HUES6 (cell line): ENCODE measurements around the gene SMIM13.

Experiments
- H3K27ac ChIP-seq: 2 replicates; pipeline ENCODE4 v1.7.0; 2013; ENCODE audit warnings: low read depth, mild to moderate bottlenecking, low read length, inconsistent platforms
- H3K27me3 ChIP-seq: 2 replicates; pipeline ENCODE4 v1.6.1; 2013; ENCODE audit warnings: low read length; ENCODE audit not compliant: control insufficient read depth, insufficient read depth
- H3K36me3 ChIP-seq: 2 replicates; pipeline ENCODE4 v1.6.1; 2013; ENCODE audit warnings: low read length; ENCODE audit not compliant: control insufficient read depth, insufficient read depth
- H3K4me1 ChIP-seq: 2 replicates; pipeline ENCODE4 v1.6.1; 2013; ENCODE audit warnings: low read length; ENCODE audit not compliant: control insufficient read depth, insufficient read depth
- H3K4me3 ChIP-seq: 2 replicates; pipeline ENCODE4 v1.5.1; 2013; ENCODE audit warnings: low read depth, low read length
- H3K9ac ChIP-seq: one replicate; pipeline ENCODE4 v1.6.1; 2013; ENCODE audit warnings: mild to moderate bottlenecking, low read length
- H3K9me3 ChIP-seq: 2 replicates; pipeline ENCODE4 v1.6.1; 2013; ENCODE audit warnings: low read depth, low read length; ENCODE audit not compliant: control insufficient read depth, insufficient read depth

Gene SMIM13

DNA sequence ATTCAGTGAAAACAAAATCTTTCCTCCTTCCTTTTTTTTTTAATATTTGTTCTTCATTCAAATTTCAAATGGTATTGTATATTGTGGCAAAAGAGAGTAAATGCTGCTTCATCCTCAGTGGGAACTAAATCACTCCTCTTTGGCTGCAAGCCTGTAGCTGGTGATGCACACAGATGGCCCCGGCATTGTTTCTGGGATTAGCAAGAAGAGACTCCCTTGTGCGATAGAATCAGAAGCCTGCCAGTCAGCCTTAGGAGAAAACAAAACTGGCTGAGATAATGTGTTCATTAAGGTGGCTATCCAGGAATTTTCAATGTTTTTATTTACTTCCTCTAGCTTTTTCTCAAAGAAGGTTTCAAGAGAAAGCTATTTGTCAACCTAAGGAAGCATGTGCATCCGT lies 28.8 kb upstream of the SMIM13 start:
- Histone ChIP-seq H3K4me1 (no peaks in the 10 kb centered on the region), H3K27ac (no peak overlapping the region), H3K9me3 (no peaks in the 10 kb centered on the region), H3K4me3 (no peak overlapping the region), H3K9ac (no peak overlapping the region), H3K27me3 (no peaks in the 10 kb centered on the region), H3K36me3 (no peaks in the 10 kb centered on the region)

DNA sequence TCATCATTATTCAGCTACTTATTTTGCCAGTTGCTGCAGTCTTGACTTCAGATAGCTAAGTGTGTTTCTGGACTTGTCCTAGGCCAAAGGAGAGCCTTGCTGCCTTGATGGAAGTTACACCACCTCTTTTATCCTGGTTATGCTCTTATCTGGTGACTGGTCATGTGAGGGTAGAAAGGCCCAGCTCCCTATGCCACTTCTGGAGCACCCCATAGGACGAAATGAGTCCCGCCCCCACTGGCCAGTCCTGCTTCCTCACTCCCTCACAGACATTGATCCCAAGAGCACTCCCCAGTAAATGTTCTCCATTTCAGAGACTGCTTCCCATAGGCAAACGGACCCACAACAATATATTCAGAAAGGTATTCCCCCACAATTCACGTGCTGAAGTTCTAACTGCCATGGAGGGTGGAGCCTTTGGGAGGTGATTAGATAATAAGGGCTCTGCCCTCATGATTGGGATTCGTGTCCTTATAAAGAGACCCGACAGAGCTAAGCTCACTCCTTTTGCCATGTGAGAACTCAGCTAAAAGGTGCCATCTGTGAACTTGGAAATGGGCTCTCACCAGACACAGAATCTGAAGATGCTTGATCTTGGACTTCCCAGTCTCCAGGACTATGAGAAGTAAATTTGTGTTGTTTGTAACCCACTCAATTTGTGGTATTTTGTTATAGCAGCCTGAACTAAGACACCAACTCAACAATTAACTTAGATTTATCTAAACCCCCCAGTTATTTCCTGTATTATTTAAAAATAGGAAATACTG lies 28.0 kb upstream of the SMIM13 start:
- no peak overlapping the region for H3K9ac ChIP-seq
- no peak overlapping the region for H3K27ac ChIP-seq
- no peaks in the 10 kb centered on the region for H3K9me3 ChIP-seq
- H3K4me1 ChIP-seq, result no peaks in the 10 kb centered on the region
- H3K36me3 ChIP-seq, result no peaks in the 10 kb centered on the region
- no peak overlapping the region for H3K4me3 ChIP-seq
- H3K27me3 ChIP-seq, result no peaks in the 10 kb centered on the region

DNA sequence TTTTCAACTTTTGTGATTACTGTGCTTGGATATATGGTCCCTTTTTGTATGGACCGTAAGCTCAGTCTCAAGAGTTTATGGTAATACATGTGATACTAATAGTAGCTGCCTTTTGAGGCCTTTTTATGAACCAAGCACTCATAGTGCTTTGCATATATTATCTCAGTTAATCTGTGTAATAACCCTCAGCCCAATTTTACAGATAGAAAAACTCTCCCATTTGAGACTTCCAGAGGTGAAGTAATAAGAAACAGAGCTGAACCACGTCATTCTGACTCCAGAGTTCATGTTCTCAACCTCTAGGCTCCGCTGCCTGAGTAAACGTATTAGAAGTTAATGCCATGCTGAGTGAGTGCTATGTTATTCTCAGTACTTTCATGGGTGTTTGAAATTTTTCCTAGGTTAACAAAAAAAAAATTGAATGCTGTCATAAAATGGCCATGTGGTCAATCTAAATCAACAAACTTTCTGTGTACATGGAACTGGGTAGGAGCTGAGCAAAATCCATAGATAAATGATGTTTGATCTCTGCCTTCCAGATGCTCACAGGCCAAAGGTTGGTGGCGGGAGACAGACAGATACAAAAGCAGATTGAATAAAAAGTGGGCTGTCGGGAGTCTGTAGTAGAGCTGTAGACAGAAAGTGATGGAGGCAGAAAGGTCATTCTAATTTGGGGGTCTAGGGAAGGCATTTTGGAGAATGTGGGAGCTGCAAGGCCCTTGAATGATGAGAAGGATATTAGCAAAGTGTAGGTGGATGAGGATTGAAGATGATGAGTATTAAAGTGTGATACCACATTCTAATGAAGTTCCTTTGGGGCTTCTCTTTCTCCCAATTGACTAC lies 26.9 kb upstream of the SMIM13 start:
- H3K9ac ChIP-seq, result no peak overlapping the region
- H3K27me3 ChIP-seq, result no peaks in the 10 kb centered on the region
- H3K4me3 ChIP-seq, result no peak overlapping the region

DNA sequence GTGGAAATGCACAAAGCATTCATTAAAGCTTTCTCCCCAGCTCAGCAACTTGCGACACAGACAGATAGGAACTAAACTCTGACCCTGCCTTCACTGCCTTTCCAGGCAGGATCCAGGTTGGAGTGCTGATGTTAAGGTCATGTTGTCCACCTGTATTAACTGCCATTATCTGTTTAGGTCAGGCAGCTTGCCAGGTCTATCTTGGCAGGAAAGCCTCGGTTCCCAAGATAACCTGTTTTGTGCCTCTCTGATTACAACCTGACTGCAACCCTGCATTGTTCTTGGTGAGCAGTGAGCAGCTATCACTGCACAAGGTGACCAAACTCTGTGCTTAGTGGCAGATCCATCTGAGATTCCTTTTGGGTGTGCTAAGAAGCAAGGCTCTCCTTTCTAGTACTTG lies 26.3 kb upstream of the SMIM13 start:
- Histone ChIP-seq H3K36me3 (no peaks in the 10 kb centered on the region), H3K4me3 (no peak overlapping the region), H3K27me3 (no peaks in the 10 kb centered on the region), H3K4me1 (no peaks in the 10 kb centered on the region), H3K27ac (no peak overlapping the region), H3K9me3 (no peaks in the 10 kb centered on the region), H3K9ac (no peak overlapping the region)

More for the DNA sequence above, 26.9 kb upstream of the SMIM13 start:
- Histone ChIP-seq H3K36me3 (no peaks in the 10 kb centered on the region), H3K4me1 (no peaks in the 10 kb centered on the region), H3K27ac (no peak overlapping the region), H3K9me3 (no peaks in the 10 kb centered on the region)

DNA sequence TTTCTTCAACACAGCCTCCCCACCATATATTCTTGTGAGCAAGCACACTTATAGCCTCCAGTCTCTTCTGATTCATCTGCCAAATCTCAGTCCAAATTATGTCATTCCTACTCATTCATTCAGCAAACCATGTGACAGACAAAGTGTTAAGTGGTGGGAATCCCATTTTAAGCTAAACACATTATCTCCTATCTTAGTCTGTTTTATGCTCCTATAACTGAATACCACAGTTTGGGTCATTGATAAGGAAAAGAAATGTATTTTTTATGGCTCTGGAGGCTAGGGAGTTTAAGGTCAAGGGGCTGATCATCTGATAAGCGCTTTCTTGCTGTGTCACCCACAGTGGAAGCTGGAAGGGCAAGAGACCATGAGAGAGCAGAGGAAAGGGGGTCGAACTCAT lies 23.9 kb upstream of the SMIM13 start:
- Histone ChIP-seq H3K4me1 (no peaks in the 10 kb centered on the region), H3K27me3 (no peaks in the 10 kb centered on the region), H3K4me3 (no peak overlapping the region), H3K36me3 (no peaks in the 10 kb centered on the region), H3K27ac (no peak overlapping the region), H3K9ac (no peak overlapping the region), H3K9me3 (no peaks in the 10 kb centered on the region)

DNA sequence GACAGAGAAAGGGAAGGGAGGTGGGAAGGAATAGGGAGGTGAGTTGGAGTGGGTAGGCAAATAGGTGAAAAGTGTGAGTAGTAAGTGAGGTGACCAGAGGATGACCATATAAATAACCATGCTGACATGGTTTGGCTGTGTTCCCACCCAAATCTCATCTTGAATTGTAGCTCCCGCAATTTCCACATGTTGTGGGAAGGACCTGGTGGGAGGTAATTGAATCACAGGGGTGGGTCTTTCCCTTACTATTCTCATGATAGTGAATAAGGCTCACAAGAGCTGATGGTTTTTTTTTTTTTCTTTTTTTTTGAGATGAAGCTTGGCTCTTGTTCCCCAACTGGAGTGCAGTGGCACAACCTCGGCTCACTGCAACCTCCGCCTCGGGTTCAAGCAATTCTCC lies 21.5 kb upstream of the SMIM13 start:
- H3K9ac ChIP-seq, result no peak overlapping the region
- no peak overlapping the region for H3K27ac ChIP-seq
- no peaks in the 10 kb centered on the region for H3K9me3 ChIP-seq

DNA sequence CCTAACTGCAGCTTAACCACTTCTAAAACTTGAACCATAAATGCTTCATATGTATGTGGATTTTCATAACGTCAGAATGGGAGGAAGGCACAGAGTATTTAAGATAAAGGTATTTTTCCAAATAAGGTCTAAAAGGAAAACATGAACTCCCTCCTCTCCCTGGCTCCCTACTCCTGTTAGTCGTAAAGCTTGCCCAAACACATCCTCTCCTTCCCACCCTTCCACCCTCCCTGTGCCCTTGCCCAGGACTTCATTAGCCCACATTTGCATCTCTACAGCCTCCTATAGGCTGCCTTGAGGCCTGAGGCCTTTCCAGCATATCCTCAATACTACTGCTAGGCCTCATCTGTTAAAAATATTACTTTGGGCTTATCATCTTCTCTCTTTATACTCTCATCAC lies 17.1 kb upstream of the SMIM13 start:
- H3K27me3 ChIP-seq, result no peaks in the 10 kb centered on the region
- H3K4me3 ChIP-seq, result no peak overlapping the region
- H3K9ac ChIP-seq, result no peak overlapping the region
- no peaks in the 10 kb centered on the region for H3K9me3 ChIP-seq
- no peaks in the 10 kb centered on the region for H3K36me3 ChIP-seq
- H3K4me1 ChIP-seq, result peaks cover 18% of the 10 kb centered on the region
- H3K27ac ChIP-seq, result no peak overlapping the region

More for the DNA sequence above, 21.5 kb upstream of the SMIM13 start:
- H3K27me3 ChIP-seq, result no peaks in the 10 kb centered on the region
- H3K36me3 ChIP-seq, result no peaks in the 10 kb centered on the region
- peaks cover 18% of the 10 kb centered on the region for H3K4me1 ChIP-seq
- H3K4me3 ChIP-seq, result no peak overlapping the region

DNA sequence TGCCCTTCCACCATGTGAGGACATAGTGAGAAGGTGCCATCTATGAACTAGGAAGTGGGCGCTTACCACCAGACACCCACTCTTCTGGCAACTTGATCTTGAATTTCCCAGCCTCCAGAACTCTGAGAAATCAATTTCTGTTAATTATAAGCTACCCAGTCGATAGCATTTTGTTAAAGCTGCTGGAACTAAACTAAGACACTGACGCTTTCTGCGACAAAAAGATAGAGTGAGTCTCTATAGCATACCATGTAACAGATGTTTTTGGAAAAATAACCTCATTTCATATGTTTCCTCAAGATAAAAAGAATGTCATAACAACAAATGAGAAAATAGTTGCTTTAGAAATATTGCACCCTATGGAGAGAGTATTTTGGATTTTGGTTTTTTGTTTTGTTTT lies 15.4 kb upstream of the SMIM13 start:
- Histone ChIP-seq H3K4me3 (no peak overlapping the region), H3K27ac (no peak overlapping the region), H3K9me3 (no peaks in the 10 kb centered on the region), H3K4me1 (peaks cover 18% of the 10 kb centered on the region), H3K9ac (no peak overlapping the region), H3K27me3 (no peaks in the 10 kb centered on the region), H3K36me3 (no peaks in the 10 kb centered on the region)

DNA sequence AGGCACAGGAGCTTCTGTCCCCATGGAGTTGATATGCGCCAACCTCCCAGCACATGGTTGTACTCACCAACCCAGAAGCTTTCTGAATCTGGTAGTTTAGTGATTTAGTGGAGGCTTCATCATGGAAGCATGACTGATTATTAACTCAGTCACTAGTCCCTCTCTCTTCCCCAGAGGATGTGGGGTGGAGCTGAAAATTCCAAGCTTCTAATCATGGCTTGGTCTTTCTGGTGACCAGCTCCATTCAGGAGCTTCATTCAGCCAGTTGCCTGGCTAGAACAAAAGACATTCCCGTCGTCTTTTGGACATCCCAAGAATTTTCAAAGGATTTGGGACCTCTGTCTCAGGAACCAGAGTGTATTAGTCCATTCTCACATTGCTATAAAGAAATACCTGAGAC lies 13.3 kb upstream of the SMIM13 start:
- H3K9ac ChIP-seq, result no peak overlapping the region
- H3K36me3 ChIP-seq, result no peaks in the 10 kb centered on the region
- H3K27me3 ChIP-seq, result no peaks in the 10 kb centered on the region
- no peaks in the 10 kb centered on the region for H3K9me3 ChIP-seq
- H3K4me3 ChIP-seq, result no peak overlapping the region
- H3K4me1 ChIP-seq, result peaks cover 18% of the 10 kb centered on the region
- H3K27ac ChIP-seq, result no peak overlapping the region

DNA sequence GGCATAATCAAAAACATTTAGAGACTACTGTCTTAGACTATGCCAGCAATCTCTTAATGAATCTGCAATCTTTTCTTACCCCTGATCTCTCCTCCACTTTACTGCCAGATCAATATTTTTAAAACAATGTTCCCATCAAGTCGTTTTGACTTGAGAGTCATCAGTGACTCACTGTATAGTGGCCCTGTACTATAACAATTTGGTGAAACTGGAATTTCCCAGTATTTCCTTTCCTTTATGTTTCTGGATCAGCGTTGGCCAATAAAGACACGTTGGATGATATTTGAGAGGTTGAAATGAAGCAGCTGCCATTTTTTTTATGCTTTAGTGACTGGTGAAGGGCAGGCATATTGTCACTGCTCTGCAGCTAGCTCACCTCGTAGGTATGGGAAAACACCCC lies 10.1 kb upstream of the SMIM13 start:
- Histone ChIP-seq H3K9me3 (no peaks in the 10 kb centered on the region), H3K4me1 (no peaks in the 10 kb centered on the region), H3K27me3 (no peaks in the 10 kb centered on the region), H3K4me3 (no peak overlapping the region), H3K9ac (no peak overlapping the region), H3K36me3 (no peaks in the 10 kb centered on the region), H3K27ac (no peak overlapping the region)

DNA sequence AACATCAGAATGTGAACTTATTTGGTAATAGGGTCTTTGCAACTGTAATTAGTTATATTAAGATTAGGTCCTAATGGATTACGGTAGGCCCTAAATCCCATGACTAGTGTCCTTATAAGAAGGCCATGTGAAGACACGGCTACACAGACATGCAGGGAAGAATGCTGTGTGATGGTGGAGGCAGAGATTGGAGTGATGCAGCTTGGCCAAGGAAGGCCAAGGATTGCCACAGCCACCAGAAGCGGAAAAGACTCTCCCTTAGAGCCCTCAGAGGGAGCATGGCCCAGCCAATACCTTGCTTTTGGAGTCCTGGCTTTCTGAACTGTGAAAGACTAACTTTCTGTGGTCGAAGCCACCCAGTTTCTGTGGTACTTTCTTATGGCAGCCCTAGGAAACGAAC lies 9.7 kb upstream of the SMIM13 start:
- no peak overlapping the region for H3K27ac ChIP-seq
- no peaks in the 10 kb centered on the region for H3K27me3 ChIP-seq
- no peaks in the 10 kb centered on the region for H3K9me3 ChIP-seq
- no peaks in the 10 kb centered on the region for H3K4me1 ChIP-seq
- no peak overlapping the region for H3K4me3 ChIP-seq
- H3K9ac ChIP-seq, result no peak overlapping the region
- no peaks in the 10 kb centered on the region for H3K36me3 ChIP-seq
